ENCODE results near the gene DNAJC4.
A peak's percentile ranks its signal among the peaks of the same experiment; 100 is the strongest.

The DNAJC4 gene

GRCh38 chr11:64230985-64231365 is 627 bp downstream of the DNAJC4 start:
- no peak for DNase-seq

- DNase-seq, result no peak
Observed at GRCh38 chr11:64231546-64231945, 1.2 kb downstream of the DNAJC4 start.

- no peak for DNase-seq
Observed at GRCh38 chr11:64232182-64232966, 2.0 kb downstream of the DNAJC4 start.

- DNase-seq, result no peak
Observed at GRCh38 chr11:64232967-64233315, 2.6 kb downstream of the DNAJC4 start.

- peak; percentile 51 for DNase-seq
Observed at GRCh38 chr11:64233913-64234586, 3.7 kb downstream of the DNAJC4 start, which contains the start of gene VEGFB. TSS of gene VEGFB (plus strand) at chr11:64234584. CDS start at chr11:64234834, 250 bp downstream.

GRCh38 chr11:64234647-64235379 is 4.5 kb downstream of the DNAJC4 start:
- DNase-seq, result no peak

DNA sequence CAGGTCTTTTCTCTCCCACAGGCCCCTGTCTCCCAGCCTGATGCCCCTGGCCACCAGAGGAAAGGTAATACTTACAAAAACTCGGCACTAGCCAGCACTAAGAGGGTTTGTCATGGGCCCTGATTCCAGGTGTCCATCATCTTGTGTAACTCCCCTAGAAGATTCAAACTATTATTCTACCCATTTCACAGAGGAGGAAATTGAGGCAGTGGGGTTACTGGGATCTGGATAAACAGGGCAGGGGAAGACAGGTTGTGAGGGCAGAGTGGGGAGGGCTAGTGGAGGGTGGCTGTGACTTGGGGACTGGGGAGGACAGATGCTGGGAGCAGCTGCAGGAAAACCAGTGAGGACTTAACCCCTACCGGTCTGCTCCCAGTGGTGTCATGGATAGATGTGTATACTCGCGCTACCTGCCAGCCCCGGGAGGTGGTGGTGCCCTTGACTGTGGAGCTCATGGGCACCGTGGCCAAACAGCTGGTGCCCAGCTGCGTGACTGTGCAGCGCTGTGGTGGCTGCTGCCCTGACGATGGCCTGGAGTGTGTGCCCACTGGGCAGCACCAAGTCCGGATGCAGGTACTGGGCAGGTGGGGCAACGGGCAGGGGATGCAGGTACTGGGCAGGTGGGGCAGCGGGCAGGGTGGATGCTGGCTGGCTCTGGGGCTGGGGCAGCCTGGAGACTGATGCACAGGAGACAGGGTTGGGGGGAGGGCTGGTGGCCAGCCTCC is 5.3 kb downstream of the DNAJC4 start:
- DNase-seq, result no peak

- no peak for DNase-seq
Observed at GRCh38 chr11:64237484-64237951, 7.2 kb downstream of the DNAJC4 start.

DNA sequence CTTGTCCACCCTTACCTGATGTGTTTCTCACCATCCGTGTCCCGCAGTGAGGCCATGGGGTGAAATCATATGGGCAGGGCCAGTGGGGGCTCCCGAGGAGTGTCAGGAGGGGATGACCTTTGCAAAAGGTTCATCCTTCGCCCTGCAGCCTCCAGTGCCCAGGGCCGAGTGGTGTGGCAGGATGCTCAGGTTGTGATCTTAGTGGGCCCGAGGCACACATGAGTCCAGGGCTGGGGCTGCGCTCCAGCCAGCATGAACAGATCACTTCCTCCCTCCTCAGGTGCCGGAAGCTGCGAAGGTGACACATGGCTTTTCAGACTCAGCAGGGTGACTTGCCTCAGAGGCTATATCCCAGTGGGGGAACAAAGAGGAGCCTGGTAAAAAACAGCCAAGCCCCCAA is 7.7 kb downstream of the DNAJC4 start:
- no peak for DNase-seq

- no peak for DNase-seq
Observed at GRCh38 chr11:64238999-64239398, 8.7 kb downstream of the DNAJC4 start.

DNA sequence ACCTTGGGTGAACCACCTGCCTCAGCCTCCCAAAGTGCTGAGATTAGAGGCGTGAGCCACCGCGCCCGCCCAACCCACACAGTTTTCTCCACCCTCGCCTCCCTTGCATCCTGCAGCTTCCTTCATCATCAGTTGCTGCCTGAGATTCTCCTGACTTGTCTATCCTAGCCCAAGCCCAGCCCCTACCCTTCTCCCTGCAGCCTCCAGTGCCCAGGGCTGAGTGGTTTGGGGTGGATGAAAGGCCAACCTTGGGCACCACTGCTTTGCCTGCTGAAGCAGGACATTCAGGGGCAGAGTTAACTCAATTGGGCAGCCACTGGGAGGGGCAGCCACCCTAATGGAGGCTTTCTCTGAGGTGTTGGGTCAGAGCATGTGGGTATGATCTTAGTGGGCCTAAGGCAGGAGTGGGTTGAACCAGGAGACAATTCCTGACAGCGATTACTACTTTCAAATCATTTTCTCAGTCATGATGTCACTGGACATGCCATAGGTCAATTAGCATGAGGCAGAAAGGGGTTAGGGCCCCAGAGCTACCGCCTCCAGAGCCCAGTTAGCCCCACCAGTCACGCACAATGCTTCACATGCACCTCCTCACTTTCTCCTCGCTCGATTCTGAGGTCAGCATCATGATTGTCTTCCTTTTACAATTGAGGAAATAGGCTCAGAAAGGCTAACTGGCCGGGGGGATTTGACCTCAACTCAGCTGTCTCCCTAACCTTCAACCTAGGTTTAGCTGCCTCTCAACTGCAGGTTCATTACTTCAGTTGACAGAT is 9.5 kb downstream of the DNAJC4 start:
- DNase-seq, result no peak

- peak; percentile 97 for DNase-seq
Observed at GRCh38 chr11:64240435-64241240, 10.3 kb downstream of the DNAJC4 start, which contains the start of gene FKBP2. TSS of gene FKBP2 (plus strand) at chr11:64241095. CDS start at chr11:64242388, 1,293 bp downstream.

- DNase-seq, result peak; percentile 99
Observed at GRCh38 chr11:64241241-64241490, 10.8 kb downstream of the DNAJC4 start.

- no peak for DNase-seq
Observed at GRCh38 chr11:64241491-64242374, 11.4 kb downstream of the DNAJC4 start.

GRCh38 chr11:64243236-64243854 is 13.0 kb downstream of the DNAJC4 start:
- no peak for DNase-seq

- DNase-seq, result no peak
Observed at GRCh38 chr11:64244107-64244506, 13.8 kb downstream of the DNAJC4 start.

GRCh38 chr11:64244966-64245365 is 14.6 kb downstream of the DNAJC4 start:
- no peak for DNase-seq

- no peak for DNase-seq
Observed at GRCh38 chr11:64245401-64245796, 15.1 kb downstream of the DNAJC4 start.

- DNase-seq, result peak; percentile 93
Observed at GRCh38 chr11:64245797-64246620, 15.7 kb downstream of the DNAJC4 start.
